Esophagus squamous epithelium (tissue), 4 donors: ENCODE data around the gene IFT80.

Experiments
- CTCF ChIP-seq, 6 experiments: fragments of 450-650 bp in 4 of 6; fragments of 200-600 bp in 2 of 6; sonication (generic) in 2 of 6; IDR thresholded peaks; one replicate each; pipeline ENCODE4 v1.5.1; 2016 to 2019; ENCODE audit warnings: antibody characterized with exemption in 6 of 6, mild to moderate bottlenecking in 4 of 6, moderate library complexity in 4 of 6
- POLR2A ChIP-seq, 4 donors: fragments of 450-650 bp; IDR thresholded peaks; one replicate each; pipeline ENCODE4 v1.6.1; 2017; ENCODE audit warnings: antibody characterized with exemption in 4 of 4, mild to moderate bottlenecking in 4 of 4, moderate library complexity in 3 of 4

- TF ChIP-seq CTCF (IDR thresholded peaks at IDR 0.05) (no peak), POLR2A (IDR thresholded peaks at IDR 0.05) (no peak)
These were observed 67.7 kb downstream of the IFT80 start for GRCh38 chr3:160331127-160331937.
